Stimulated activated CD4-positive, alpha-beta T cell treated with anti-CD3 and anti-CD28 coated beads, Interleukin-15, amount 100 ng/mL, for 1 hour (primary cell): Measurements from ENCODE around the gene MAT1A.
"Not testable (repeated sequence)": the region's sequence is repeated elsewhere in the genome, so short reads cannot be mapped to it uniquely, and the experiment has no call there.

Experiments used
- DNase-seq, 2 donors: peaks; one replicate each; pipeline ENCODE4 v3.0.0-alpha.2; 2020; ENCODE audit warnings: low read depth in 1 of 2, low spot score in 1 of 2

MAT1A gene

DNA sequence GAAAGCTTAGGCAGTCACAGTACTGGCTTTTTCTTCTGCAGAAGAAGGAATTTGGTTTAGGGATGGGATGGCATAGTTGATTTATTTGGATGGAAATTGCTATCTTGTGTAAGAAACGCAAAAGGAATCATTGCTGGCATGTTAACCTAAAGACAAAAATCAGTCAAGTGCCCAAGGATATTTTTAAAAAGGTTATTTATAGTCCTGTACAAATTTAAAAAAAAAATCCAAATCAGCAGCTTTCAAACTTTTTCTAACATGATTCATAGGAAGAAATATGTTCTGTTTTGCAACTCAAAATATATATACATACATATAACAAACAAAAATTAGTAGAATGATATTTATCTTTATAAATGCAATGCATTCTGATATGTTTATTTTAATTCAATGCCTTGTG, 55.6 kb downstream of the MAT1A start:
- DNase-seq = not testable (repeated sequence)

DNA sequence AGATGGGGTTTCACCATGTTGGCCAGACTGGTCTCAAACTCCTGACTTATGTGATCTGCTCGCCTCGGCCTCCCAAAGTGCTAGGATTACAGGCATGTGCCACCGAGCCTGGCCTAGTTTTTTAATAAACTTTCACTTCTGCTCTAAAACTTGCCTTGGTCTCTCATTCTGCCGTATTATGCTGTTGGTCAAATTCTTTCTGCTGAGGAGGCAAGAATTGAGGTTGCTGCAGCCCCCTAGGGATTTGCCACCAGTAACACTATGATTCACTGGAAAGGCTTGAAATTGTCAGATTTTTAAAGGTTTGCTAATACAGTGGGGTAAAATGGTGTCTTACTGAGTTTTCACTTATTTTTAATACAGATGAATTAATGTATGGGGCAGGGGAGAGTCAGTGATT, 62.7 kb downstream of the MAT1A start:
- not testable (repeated sequence) for DNase-seq

DNA sequence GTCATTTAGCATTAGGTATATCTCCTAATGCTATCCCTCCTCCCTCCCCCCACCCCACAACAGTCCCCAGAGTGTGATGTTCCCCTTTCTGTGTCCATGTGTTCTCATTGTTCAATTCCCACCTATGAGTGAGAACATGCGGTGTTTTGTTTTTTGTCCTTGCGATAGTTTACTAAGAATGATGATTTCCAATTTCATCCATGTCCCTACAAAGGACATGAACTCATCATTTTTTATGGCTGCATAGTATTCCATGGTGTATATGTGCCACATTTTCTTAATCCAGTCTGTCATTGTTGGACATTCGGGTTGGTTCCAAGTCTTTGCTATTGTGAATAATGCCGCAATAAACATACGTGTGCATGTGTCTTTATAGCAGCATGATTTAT, 66.4 kb downstream of the MAT1A start:
- DNase-seq = not testable (repeated sequence)
